Naive thymus-derived CD4-positive, alpha-beta T cell (primary cell): ENCODE measurements around the gene HRG. TPM values are rescaled to one million over a fixed set of nuclear protein-coding genes. Genes with fewer than 3 reads are reported as not detected.

Experiments
- ATAC-seq: fragments of 150-1000 bp; cut with Tn5 transposase; 2 replicates; pipeline ENCODE4 v1.10.0; 2021; ENCODE audit warnings: mild to moderate bottlenecking, moderate library complexity
- CTCF ChIA-PET: fragments of 350-600 bp; sonication (Branson Sonifier 250); formaldehyde crosslinking; loops from one replicate; lab custom pipeline; 2021; ENCODE audit warnings: antibody characterized with exemption; lab: Charles Lee
- POLR2A ChIA-PET: fragments of 350-600 bp; sonication (Branson Sonifier 250); formaldehyde crosslinking; loops from one replicate; lab custom pipeline; 2021; ENCODE audit warnings: antibody characterized with exemption, inconsistent platforms; lab: Charles Lee
- DNase-seq, 9 donors: peaks; one replicate each; pipeline versions ENCODE4 v3.0.0 to v3.0.0-alpha.2; 2020 to 2022; ENCODE audit warnings: mixed read lengths in 1 of 9
- H3K27ac ChIP-seq: one replicate; pipeline ENCODE4 v1.7.0; 2013; ENCODE audit warnings: mild to moderate bottlenecking, low read depth, low read length, moderate library complexity
- H3K27me3 ChIP-seq, 2 donors: one replicate each; pipeline ENCODE4 v1.7.0; 2013; ENCODE audit warnings: low read length in 2 of 2, mild to moderate bottlenecking in 2 of 2, moderate library complexity in 2 of 2; ENCODE audit not compliant: control insufficient read depth in 2 of 2, insufficient read depth in 2 of 2
- H3K36me3 ChIP-seq, 3 experiments: 1 replicate in 2 of 3; 2 replicates in 1 of 3; pipeline ENCODE4 v1.7.0; 2013; ENCODE audit warnings: low read length in 3 of 3, mild to moderate bottlenecking in 3 of 3, moderate library complexity in 1 of 3; ENCODE audit not compliant: insufficient read depth in 3 of 3, control insufficient read depth in 2 of 3
- H3K4me1 ChIP-seq, 2 donors: one replicate each; pipeline ENCODE4 v1.7.0; 2013; ENCODE audit warnings: low read length in 2 of 2, mild to moderate bottlenecking in 2 of 2, moderate library complexity in 1 of 2; ENCODE audit not compliant: control insufficient read depth in 2 of 2, insufficient read depth in 2 of 2
- H3K4me3 ChIP-seq: 2 replicates; pipeline ENCODE4 v1.7.0; 2013; ENCODE audit warnings: mild to moderate bottlenecking, low read length
- H3K9me3 ChIP-seq, 3 experiments: 1 replicate in 2 of 3; 2 replicates in 1 of 3; pipeline ENCODE4 v1.7.0; 2013; ENCODE audit warnings: low read length in 3 of 3; ENCODE audit not compliant: control insufficient read depth in 2 of 3
- H3K27ac Mint-ChIP-seq, 9 donors: one replicate each; pipeline ENCODE4 v1.8.0; 2020 to 2022; ENCODE audit warnings: mixed read lengths in 9 of 9, mild to moderate bottlenecking in 8 of 9, moderate library complexity in 5 of 9, inconsistent platforms in 2 of 9
- H3K27me3 Mint-ChIP-seq, 5 donors: one replicate each; pipeline ENCODE4 v1.8.0; 2021 to 2022; ENCODE audit warnings: mixed read lengths in 5 of 5, mild to moderate bottlenecking in 1 of 5
- H3K36me3 Mint-ChIP-seq, 5 donors: one replicate each; pipeline ENCODE4 v1.8.0; 2020 to 2022; ENCODE audit warnings: mixed read lengths in 5 of 5, mild to moderate bottlenecking in 3 of 5, inconsistent platforms in 1 of 5
- H3K4me1 Mint-ChIP-seq, 7 donors: one replicate each; pipeline ENCODE4 v1.8.0; 2020 to 2022; ENCODE audit warnings: mixed read lengths in 7 of 7, mild to moderate bottlenecking in 3 of 7, inconsistent platforms in 1 of 7
- H3K4me3 Mint-ChIP-seq, 10 donors: one replicate each; pipeline ENCODE4 v1.8.0; 2020 to 2022; ENCODE audit warnings: mild to moderate bottlenecking in 10 of 10, mixed read lengths in 10 of 10, moderate library complexity in 6 of 10, inconsistent platforms in 2 of 10
- H3K9me3 Mint-ChIP-seq, 11 donors: one replicate each; pipeline ENCODE4 v1.8.0; 2020 to 2022; ENCODE audit warnings: mixed read lengths in 11 of 11, mild to moderate bottlenecking in 4 of 11, inconsistent platforms in 1 of 11, moderate library complexity in 1 of 11
- intact Hi-C, 2 donors: fragments of 100-400 bp; cut with micrococcal nuclease; formaldehyde crosslinking; loops; one replicate each; pipeline ENCODE4 v1.15.1; 2023
- polyA plus RNA-seq, 2 donors: library from polyadenylated mRNA; unstranded; fragments of 300-500 nt; fragmentation: Illumina TruSeq; gene quantifications; one replicate each; pipeline ENCODE4 v1.2.3, GENCODE V29; 2021
- total RNA-seq, 6 experiments: library from RNA in 5 of 6; stranded (reverse) in 5 of 6; gene quantifications; 1 replicate in 5 of 6; 2 replicates in 1 of 6; pipeline ENCODE4 v1.2.3 and lab custom pipeline; 2021 to 2026

HRG gene
- total and polyA plus RNA-seq, 7 experiments from 2014 or later: not detected

GRCh38 chr3:186653984-186654383 lies 11.8 kb upstream of the HRG start:
- Histone ChIP-seq H3K4me1 (no peaks in the 10 kb centered on the region), H3K36me3 (no peaks in the 10 kb centered on the region), H3K4me3 (no peak overlapping the region), H3K27ac (no peak overlapping the region), H3K9me3 (no peaks in the 10 kb centered on the region), H3K27me3 (no peaks in the 10 kb centered on the region)
- no peak for ATAC-seq
- POLR2A ChIA-PET: no interaction called here
- no peak for DNase-seq
- H3K4me1 Mint-ChIP-seq: no peaks in the 10 kb centered on the region
- intact Hi-C loops: no loop called here
- H3K36me3 Mint-ChIP-seq: no peaks in the 10 kb centered on the region
- H3K27ac Mint-ChIP-seq: no peak overlapping the region
- CTCF ChIA-PET: no interaction called here
- peaks cover 0 to 23% (median 17%) of the 10 kb centered on the region in 5 donors for H3K27me3 Mint-ChIP-seq
- H3K9me3 Mint-ChIP-seq: peaks cover 0 to 2% (median 0%) of the 10 kb centered on the region in 11 donors
- H3K4me3 Mint-ChIP-seq: no peak overlapping the region

- Mint-ChIP-seq H3K9me3 (peaks cover 0 to 6% (median 0%) of the 10 kb centered on the region in 11 donors), H3K27me3 (peaks cover 0 to 35% (median 17%) of the 10 kb centered on the region in 5 donors), H3K4me3 (no peak overlapping the region), H3K4me1 (peaks cover 0 to 4% (median 0%) of the 10 kb centered on the region in 7 donors), H3K27ac (no peak overlapping the region), H3K36me3 (peaks cover 0 to 3% (median 0%) of the 10 kb centered on the region in 5 donors)
- Histone ChIP-seq H3K36me3 (no peaks in the 10 kb centered on the region), H3K4me3 (no peak overlapping the region), H3K27ac (no peak overlapping the region), H3K27me3 (no peaks in the 10 kb centered on the region), H3K4me1 (no peaks in the 10 kb centered on the region), H3K9me3 (no peaks in the 10 kb centered on the region)
- DNase-seq: no peak
- no peak for ATAC-seq
- ChIA-PET POLR2A (no interaction called here), CTCF (no interaction called here)
- intact Hi-C loops: no loop called here
Observed at GRCh38 chr3:186663361-186664118, 2.3 kb upstream of the HRG start.

GRCh38 chr3:186664119-186664495 lies 1.7 kb upstream of the HRG start:
- POLR2A ChIA-PET: no interaction called here
- CTCF ChIA-PET: no interaction called here
- Mint-ChIP-seq H3K36me3 (peaks cover 0 to 3% (median 0%) of the 10 kb centered on the region in 5 donors), H3K4me1 (peaks cover 0 to 4% (median 0%) of the 10 kb centered on the region in 7 donors), H3K9me3 (peaks cover 0 to 6% (median 0%) of the 10 kb centered on the region in 11 donors), H3K4me3 (no peak overlapping the region), H3K27ac (no peak overlapping the region), H3K27me3 (peaks cover 0 to 29% (median 16%) of the 10 kb centered on the region in 5 donors)
- intact Hi-C loops: no loop called here
- Histone ChIP-seq H3K9me3 (no peaks in the 10 kb centered on the region), H3K36me3 (no peaks in the 10 kb centered on the region), H3K27me3 (no peaks in the 10 kb centered on the region), H3K27ac (no peak overlapping the region), H3K4me3 (no peak overlapping the region), H3K4me1 (no peaks in the 10 kb centered on the region)
- DNase-seq: no peak
- ATAC-seq: no peak

- no peaks in the 10 kb centered on the region for H3K4me1 ChIP-seq
- H3K4me3 ChIP-seq: no peak overlapping the region
- Mint-ChIP-seq H3K9me3 (peaks cover 0 to 6% (median 0%) of the 10 kb centered on the region in 11 donors), H3K36me3 (peaks cover 0 to 3% (median 0%) of the 10 kb centered on the region in 5 donors), H3K27ac (no peak overlapping the region), H3K27me3 (peaks cover 0 to 26% (median 14%) of the 10 kb centered on the region in 5 donors), H3K4me1 (peaks cover 0 to 8% (median 0%) of the 10 kb centered on the region in 7 donors), H3K4me3 (no peak overlapping the region)
- POLR2A ChIA-PET: no interaction called here
- intact Hi-C loops: no loop called here
- CTCF ChIA-PET: no interaction called here
- H3K27me3 ChIP-seq: no peaks in the 10 kb centered on the region
- no peaks in the 10 kb centered on the region for H3K9me3 ChIP-seq
- DNase-seq (no peak), ATAC-seq (no peak)
- no peaks in the 10 kb centered on the region for H3K36me3 ChIP-seq
- H3K27ac ChIP-seq: no peak overlapping the region
Observed at GRCh38 chr3:186664506-186664905, 1.3 kb upstream of the HRG start.

GRCh38 chr3:186668426-186668825 lies 2.6 kb downstream of the HRG start:
- Histone ChIP-seq H3K4me1 (no peaks in the 10 kb centered on the region), H3K27ac (no peak overlapping the region), H3K9me3 (no peaks in the 10 kb centered on the region), H3K36me3 (no peaks in the 10 kb centered on the region), H3K27me3 (no peaks in the 10 kb centered on the region), H3K4me3 (no peak overlapping the region)
- no peak for DNase-seq
- Mint-ChIP-seq H3K27me3 (peaks cover 9 to 24% (median 19%) of the 10 kb centered on the region in 5 donors), H3K4me1 (peaks cover 0 to 16% (median 0%) of the 10 kb centered on the region in 7 donors), H3K36me3 (peaks cover 0 to 5% (median 0%) of the 10 kb centered on the region in 5 donors), H3K27ac (peak overlapping the region in 1 of 9 donors; percentile 1), H3K9me3 (peaks cover 0 to 9% (median 0%) of the 10 kb centered on the region in 11 donors), H3K4me3 (no peak overlapping the region)
- ChIA-PET CTCF (interaction anchor here (0.6 to 1.7 kb wide), 2 partner anchors 18 to 54 kb away, joined by 3 to 5 read pairs; no protein-coding TSS in a partner anchor), POLR2A (no interaction called here)
- intact Hi-C loops: no loop called here
- ATAC-seq: no peak

- H3K4me1 Mint-ChIP-seq: peaks cover 0 to 19% (median 0%) of the 10 kb centered on the region in 7 donors
Observed at GRCh38 chr3:186669378-186670084, 3.7 kb downstream of the HRG start.

More at GRCh38 chr3:186669378-186670084, 3.7 kb downstream of the HRG start:
- no peaks in the 10 kb centered on the region for H3K27me3 ChIP-seq
- no peaks in the 10 kb centered on the region for H3K4me1 ChIP-seq
- no peaks in the 10 kb centered on the region for H3K9me3 ChIP-seq
- no peak for ATAC-seq
- no peak overlapping the region for H3K4me3 ChIP-seq
- peaks cover 17 to 27% (median 21%) of the 10 kb centered on the region in 5 donors for H3K27me3 Mint-ChIP-seq
- peaks cover 0 to 5% (median 0%) of the 10 kb centered on the region in 5 donors for H3K36me3 Mint-ChIP-seq
- no peaks in the 10 kb centered on the region for H3K36me3 ChIP-seq
- peak overlapping the region in 1 of 9 donors; percentile 27 for H3K27ac Mint-ChIP-seq
- POLR2A ChIA-PET: no interaction called here
- DNase-seq: no peak
- no peak overlapping the region for H3K27ac ChIP-seq
- CTCF ChIA-PET: no interaction called here
- H3K4me3 Mint-ChIP-seq: peak overlapping the region in 1 of 10 donors; percentile 27
- H3K9me3 Mint-ChIP-seq: peaks cover 0 to 9% (median 0%) of the 10 kb centered on the region in 11 donors
- intact Hi-C loops: no loop called here
